ENCODE results near the gene ELP5. TPM values are rescaled to one million over a fixed set of nuclear protein-coding genes. Genes with fewer than 3 reads are reported as not detected.

ELP5 gene
- total and polyA plus RNA-seq, 2 experiments from 2014 or later, result 30.6 to 49.6 TPM

- Histone ChIP-seq H3K4me3 (peak overlapping the region; percentile 38), H3K36me3 (replicated peaks; ENCODE audit: insufficient read depth, low read depth) (no peaks in the 10 kb centered on the region), H2AFZ (no peak overlapping the region), H3K79me2 (peaks cover 53% of the 10 kb centered on the region), H3K9me3 (ENCODE audit: low read depth) (no peaks in the 10 kb centered on the region), H3K27me3 (no peaks in the 10 kb centered on the region), H3K4me2 (peak overlapping the region; percentile 80), H3K27ac (peak overlapping the region; percentile 72), H4K20me1 (ENCODE audit: insufficient read depth, poor library complexity, severe bottlenecking) (peaks cover 9% of the 10 kb centered on the region), H3K4me1 (ENCODE audit: insufficient read depth) (peaks cover 44% of the 10 kb centered on the region), H3K9me2 (replicated peaks; ENCODE audit: insufficient read depth) (no peaks in the 10 kb centered on the region)
- no peak for DNase-seq (ENCODE audit: low spot score)
- TF ChIP-seq, protein P1, sequence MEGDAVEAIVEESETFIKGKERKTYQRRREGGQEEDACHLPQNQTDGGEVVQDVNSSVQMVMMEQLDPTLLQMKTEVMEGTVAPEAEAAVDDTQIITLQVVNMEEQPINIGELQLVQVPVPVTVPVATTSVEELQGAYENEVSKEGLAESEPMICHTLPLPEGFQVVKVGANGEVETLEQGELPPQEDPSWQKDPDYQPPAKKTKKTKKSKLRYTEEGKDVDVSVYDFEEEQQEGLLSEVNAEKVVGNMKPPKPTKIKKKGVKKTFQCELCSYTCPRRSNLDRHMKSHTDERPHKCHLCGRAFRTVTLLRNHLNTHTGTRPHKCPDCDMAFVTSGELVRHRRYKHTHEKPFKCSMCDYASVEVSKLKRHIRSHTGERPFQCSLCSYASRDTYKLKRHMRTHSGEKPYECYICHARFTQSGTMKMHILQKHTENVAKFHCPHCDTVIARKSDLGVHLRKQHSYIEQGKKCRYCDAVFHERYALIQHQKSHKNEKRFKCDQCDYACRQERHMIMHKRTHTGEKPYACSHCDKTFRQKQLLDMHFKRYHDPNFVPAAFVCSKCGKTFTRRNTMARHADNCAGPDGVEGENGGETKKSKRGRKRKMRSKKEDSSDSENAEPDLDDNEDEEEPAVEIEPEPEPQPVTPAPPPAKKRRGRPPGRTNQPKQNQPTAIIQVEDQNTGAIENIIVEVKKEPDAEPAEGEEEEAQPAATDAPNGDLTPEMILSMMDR (IDR thresholded peaks at IDR 0.05; ENCODE audit: poor library complexity), result no peak
- no peak for TF ChIP-seq EZH2phosphoT487 (IDR thresholded peaks at IDR 0.05; ENCODE audit: low read depth, severe bottlenecking, unreplicated experiment)
- TF ChIP-seq EZH2 (IDR thresholded peaks at IDR 0.05; ENCODE audit: borderline replicate concordance), result no peak
- 15% methylated on average over 7 of the region's 7 CpGs for WGBS (ENCODE audit: low lambda C conversion rate, missing lambda C conversion rate)
These were observed 35.5 kb upstream of the ELP5 start for GRCh38 chr17:7216242-7217112.

DNA sequence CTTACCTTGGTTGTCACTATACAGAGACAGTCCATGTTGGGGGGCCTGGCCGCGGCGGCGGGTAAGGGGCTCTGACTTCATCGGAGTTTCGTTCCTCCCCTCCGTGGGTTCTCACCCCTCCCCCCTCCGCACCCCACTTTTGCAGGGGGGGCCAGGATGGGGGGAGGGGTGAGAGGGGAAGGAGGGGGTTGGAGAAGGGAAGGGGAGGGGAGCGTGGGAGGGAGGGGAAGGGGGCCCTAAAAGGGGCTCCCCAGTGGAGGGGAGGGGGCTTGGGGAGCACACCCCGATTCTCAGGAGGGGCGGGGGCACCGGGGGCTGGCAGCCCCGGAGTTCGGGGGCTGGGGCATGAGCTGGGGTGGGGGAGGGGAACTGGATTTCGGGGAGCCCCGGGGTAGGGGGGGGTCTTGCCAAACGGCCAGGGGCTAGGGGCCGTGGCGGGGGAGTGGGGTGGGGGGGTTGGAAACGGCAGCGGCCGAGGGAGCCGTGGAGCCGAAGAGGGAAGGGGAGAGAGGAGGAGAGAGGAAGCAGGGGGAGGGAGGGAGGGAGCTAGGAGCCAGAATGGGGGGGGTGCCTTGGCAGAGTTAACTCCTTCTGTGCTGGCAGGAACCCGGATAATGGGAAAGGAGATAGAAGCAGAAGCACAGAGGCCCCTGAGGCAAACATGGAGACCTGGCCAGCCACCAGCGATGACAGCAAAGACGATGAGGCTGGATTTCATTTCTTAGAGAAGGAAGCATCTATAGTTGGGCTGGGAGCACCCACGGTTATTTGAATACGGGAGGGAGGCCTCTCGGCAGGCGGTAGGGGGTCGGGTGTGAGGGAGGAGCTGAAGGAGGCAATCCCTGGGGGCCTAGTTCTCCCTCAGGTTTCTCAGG is 34.7 kb upstream of the ELP5 start:
- WGBS (ENCODE audit: low lambda C conversion rate, missing lambda C conversion rate), result 3% methylated on average over 21 of the region's 32 CpGs
- Histone ChIP-seq H3K27me3 (no peaks in the 10 kb centered on the region), H3K36me3 (replicated peaks; ENCODE audit: insufficient read depth, low read depth) (no peaks in the 10 kb centered on the region), H4K20me1 (ENCODE audit: insufficient read depth, poor library complexity, severe bottlenecking) (peaks cover 4% of the 10 kb centered on the region), H2AFZ (peak overlapping the region; percentile 51), H3K9me2 (replicated peaks; ENCODE audit: insufficient read depth) (no peaks in the 10 kb centered on the region), H3K4me1 (ENCODE audit: insufficient read depth) (peaks cover 42% of the 10 kb centered on the region), H3K79me2 (peaks cover 53% of the 10 kb centered on the region), H3K4me3 (peak overlapping the region; percentile 61), H3K9me3 (ENCODE audit: low read depth) (no peaks in the 10 kb centered on the region), H3K4me2 (peak overlapping the region; percentile 80), H3K27ac (peak overlapping the region; percentile 99)
- peak; percentile 86 for DNase-seq (ENCODE audit: low spot score)
- TF ChIP-seq EZH2 (IDR thresholded peaks at IDR 0.05; ENCODE audit: borderline replicate concordance) (no peak), EZH2phosphoT487 (IDR thresholded peaks at IDR 0.05; ENCODE audit: low read depth, severe bottlenecking, unreplicated experiment) (no peak)

DNA sequence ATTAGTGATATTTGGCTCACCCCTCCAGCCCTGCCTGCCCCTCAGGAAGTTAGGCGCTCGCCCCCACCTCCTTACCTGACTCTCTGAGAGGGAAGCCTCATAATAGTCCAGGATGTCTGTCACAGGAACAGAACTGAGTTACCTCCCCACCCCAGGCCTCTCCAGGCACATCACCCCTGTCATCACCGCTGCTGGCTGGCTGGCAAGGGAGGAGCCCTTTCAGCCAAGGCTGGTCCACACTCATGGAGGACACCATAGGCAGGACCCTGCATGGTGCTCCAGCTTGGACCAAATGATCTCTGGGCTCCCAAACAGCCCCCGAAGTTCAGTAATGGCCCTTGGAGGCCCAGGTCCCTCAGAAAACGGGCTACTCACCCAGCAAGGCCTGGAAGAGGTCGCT is 33.8 kb upstream of the ELP5 start:
- no peaks in the 10 kb centered on the region for H3K9me2 ChIP-seq (replicated peaks; ENCODE audit: insufficient read depth)

More for the DNA sequence above, 33.8 kb upstream of the ELP5 start:
- Histone ChIP-seq H3K4me1 (ENCODE audit: insufficient read depth) (peaks cover 42% of the 10 kb centered on the region), H3K27me3 (no peaks in the 10 kb centered on the region), H3K36me3 (replicated peaks; ENCODE audit: insufficient read depth, low read depth) (no peaks in the 10 kb centered on the region), H3K9me3 (ENCODE audit: low read depth) (no peaks in the 10 kb centered on the region), H3K4me2 (peak overlapping the region; percentile 80), H3K4me3 (peak overlapping the region; percentile 61), H2AFZ (peak overlapping the region; percentile 51), H3K27ac (peak overlapping the region; percentile 99), H4K20me1 (ENCODE audit: insufficient read depth, poor library complexity, severe bottlenecking) (no peaks in the 10 kb centered on the region), H3K79me2 (peaks cover 45% of the 10 kb centered on the region)
- TF ChIP-seq EZH2 (IDR thresholded peaks at IDR 0.05; ENCODE audit: borderline replicate concordance) (no peak), EZH2phosphoT487 (IDR thresholded peaks at IDR 0.05; ENCODE audit: low read depth, severe bottlenecking, unreplicated experiment) (no peak)
- TF ChIP-seq, protein P1 (IDR thresholded peaks at IDR 0.05; ENCODE audit: poor library complexity), result no peak
- DNase-seq (ENCODE audit: low spot score), result no peak
- WGBS (ENCODE audit: low lambda C conversion rate, missing lambda C conversion rate), result 64% methylated on average over 6 of the region's 6 CpGs
